HepG2 (cell line): ENCODE data around the gene SSBP4. TPM values are rescaled to one million over a fixed set of nuclear protein-coding genes. Genes with fewer than 3 reads are reported as not detected.

Source experiments
- ATAC-seq: fragments of 200-7000 bp; cut with Tn5 transposase; 3 replicates; pipeline ENCODE4 v1.9.1; 2020; ENCODE audit warnings: mild to moderate bottlenecking, moderate library complexity
- BruUV-seq: library from RNA; stranded (reverse); fragments of 400-500 nt; replicated peaks from 2 replicates; lab custom pipeline; 2021; lab: Mats Ljungman, UMichigan
- CTCF ChIA-PET: fragments of 300-600 bp; formaldehyde crosslinking; extraction: SDS; loops from one replicate; lab custom pipeline; 2021; ENCODE audit warnings: low total read pairs, inconsistent platforms, low intra/inter-chr PET ratio; lab: Yijun Ruan, JAX
- POLR2A ChIA-PET: fragments of 350-600 bp; sonication (Branson Sonifier 250); formaldehyde crosslinking; loops from one replicate; lab custom pipeline; 2020; ENCODE audit warnings: antibody characterized with exemption, inconsistent platforms; lab: Yijun Ruan, JAX
- DNase-seq: peaks from one replicate; pipeline ENCODE4 v3.0.0-alpha.2; 2015; ENCODE audit warnings: low spot score
- FAIRE-seq: peaks from 3 replicates; lab custom pipeline; 2011; peaks lifted over from hg19 to GRCh38; lab: Jason Lieb, UNC
- H2AFZ ChIP-seq: one replicate; pipeline ENCODE4 v1.6.1; 2011; ENCODE audit warnings: low read length, inconsistent platforms
- H3K27ac ChIP-seq: fragments of 300-600 bp; 3 replicates; pipeline ENCODE4 v1.8.0; 2011; ENCODE audit warnings: mixed run types, mild to moderate bottlenecking, mixed read lengths, low read length, inconsistent platforms; ENCODE audit not compliant: insufficient read depth; ENCODE audit errors: extremely low read length
- H3K27me3 ChIP-seq, 2 experiments: fragments of 200-600 bp in 1 of 2; 2 replicates in 1 of 2; 3 replicates in 1 of 2; pipeline versions ENCODE4 v1.6.0 to v1.8.0; 2011; ENCODE audit warnings: low read length in 2 of 2, mild to moderate bottlenecking in 2 of 2, moderate library complexity in 2 of 2, inconsistent platforms in 1 of 2; ENCODE audit not compliant: insufficient read depth in 2 of 2, control insufficient read depth in 1 of 2
- H3K36me3 ChIP-seq, 2 experiments: fragments of 200-600 bp in 1 of 2; replicated peaks in 1 of 2; 2 replicates in 1 of 2; 3 replicates in 1 of 2; pipeline versions ENCODE4 v1.5.1 to v1.8.0; 2011; ENCODE audit warnings: low read length in 2 of 2, inconsistent platforms in 1 of 2; ENCODE audit not compliant: insufficient read depth in 2 of 2, control insufficient read depth in 1 of 2
- H3K4me1 ChIP-seq: 2 replicates; pipeline ENCODE4 v1.5.1; 2012; ENCODE audit warnings: low read length, inconsistent platforms; ENCODE audit not compliant: insufficient read depth
- H3K4me2 ChIP-seq: 2 replicates; pipeline ENCODE4 v1.6.0; 2011; ENCODE audit warnings: low read depth, low read length, inconsistent platforms
- H3K4me3 ChIP-seq, 3 experiments: fragments of 200-600 bp in 1 of 3; sonication (generic), shearing (Covaris generic) in 1 of 3; replicated peaks in 1 of 3; 2 replicates each; pipeline ENCODE4 v1.5.1; 2011 to 2016; ENCODE audit warnings: low read length in 3 of 3, inconsistent platforms in 2 of 3, low read depth in 2 of 3, mild to moderate bottlenecking in 2 of 3, control low read depth in 1 of 3, mixed read lengths in 1 of 3; ENCODE audit not compliant: insufficient read depth in 1 of 3
- H3K79me2 ChIP-seq: one replicate; pipeline ENCODE4 v1.6.1; 2011; ENCODE audit warnings: low read length, inconsistent platforms; ENCODE audit not compliant: insufficient read depth
- H3K9ac ChIP-seq: 2 replicates; pipeline ENCODE4 v1.6.0; 2011; ENCODE audit warnings: mild to moderate bottlenecking, low read depth, low read length, inconsistent platforms; ENCODE audit not compliant: insufficient read depth
- H3K9me3 ChIP-seq: 2 replicates; pipeline ENCODE4 v1.5.1; 2012; ENCODE audit warnings: mild to moderate bottlenecking, low read length
- H4K20me1 ChIP-seq: 2 replicates; pipeline ENCODE4 v1.6.0; 2011; ENCODE audit warnings: inconsistent platforms, mild to moderate bottlenecking, low read length, moderate library complexity; ENCODE audit not compliant: insufficient read depth
- ARID5B ChIP-seq: IDR thresholded peaks from 2 replicates; pipeline ENCODE4 v1.4.0; 2020; ENCODE audit warnings: mild to moderate bottlenecking, missing genetic modification reagents
- E2F5 ChIP-seq: sonication (generic); formaldehyde crosslinking; conservative IDR thresholded peaks from 2 replicates; pipeline ENCODE4 v1.4.0; 2020; ENCODE audit warnings: missing genetic modification reagents
- FLYWCH1 ChIP-seq: sonication (generic); formaldehyde crosslinking; IDR thresholded peaks from 2 replicates; pipeline ENCODE4 v1.8.1; 2023; ENCODE audit warnings: mild to moderate bottlenecking, missing genetic modification reagents
- FOXA1 ChIP-seq, 2 experiments: fragments of 450-650 bp in 1 of 2; sonication (generic) in 1 of 2; formaldehyde crosslinking in 1 of 2; IDR thresholded peaks; 2 replicates each; pipeline versions ENCODE4 v1.4.0 to v1.6.1; 2016 to 2020; ENCODE audit warnings: missing genetic modification reagents in 1 of 2
- FOXA3 ChIP-seq: IDR thresholded peaks from 2 replicates; pipeline ENCODE4 v1.6.1; 2016; ENCODE audit warnings: missing genetic modification reagents, missing compliant biosample characterization
- KDM5B ChIP-seq: sonication (generic); formaldehyde crosslinking; IDR thresholded peaks from 2 replicates; pipeline ENCODE4 v1.4.0; 2020; ENCODE audit warnings: missing genetic modification reagents, mild to moderate bottlenecking, borderline replicate concordance
- MAFF ChIP-seq: IDR thresholded peaks from 2 replicates; pipeline ENCODE4 v1.6.1; 2011; ENCODE audit warnings: low read depth, low read length, improper control_type of control experiment
- MAFK ChIP-seq, 2 experiments: IDR thresholded peaks in 1 of 2; conservative IDR thresholded peaks in 1 of 2; 2 replicates each; pipeline ENCODE4 v1.6.1; 2011; ENCODE audit warnings: improper control_type of control experiment in 2 of 2, low read length in 2 of 2
- NFIB ChIP-seq: sonication (generic); formaldehyde crosslinking; IDR thresholded peaks from 2 replicates; pipeline ENCODE4 v1.9.0; 2021; ENCODE audit warnings: missing genetic modification reagents, mild to moderate bottlenecking, borderline replicate concordance
- YEATS2 ChIP-seq: sonication (generic); formaldehyde crosslinking; IDR thresholded peaks from 2 replicates; pipeline ENCODE4 v1.4.0; 2020; ENCODE audit warnings: missing genetic modification reagents, borderline replicate concordance
- ZFAT ChIP-seq: sonication (generic); formaldehyde crosslinking; conservative IDR thresholded peaks from 2 replicates; pipeline ENCODE4 v1.8.1; 2023; ENCODE audit warnings: missing genetic modification reagents, inconsistent platforms
- ZNF17 ChIP-seq: sonication (generic); formaldehyde crosslinking; IDR thresholded peaks from 2 replicates; pipeline ENCODE4 v1.5.0; 2020; ENCODE audit warnings: mild to moderate bottlenecking, missing genetic modification reagents
- ZNF367 ChIP-seq: sonication (generic); formaldehyde crosslinking; IDR thresholded peaks from 2 replicates; pipeline ENCODE4 v1.4.0; 2020; ENCODE audit warnings: missing genetic modification reagents, borderline replicate concordance
- ZNF484 ChIP-seq: sonication (generic); formaldehyde crosslinking; IDR thresholded peaks from 2 replicates; pipeline ENCODE4 v1.5.1; 2020; ENCODE audit warnings: mild to moderate bottlenecking, low read depth, missing genetic modification reagents, borderline replicate concordance
- ZNF616 ChIP-seq: sonication (generic); formaldehyde crosslinking; IDR thresholded peaks from 2 replicates; pipeline ENCODE4 v1.5.0; 2020; ENCODE audit warnings: low read depth, mild to moderate bottlenecking, missing genetic modification reagents
- ZNF703 ChIP-seq: sonication (generic); formaldehyde crosslinking; IDR thresholded peaks from 2 replicates; pipeline ENCODE4 v1.5.1; 2020; ENCODE audit warnings: missing genetic modification reagents, mild to moderate bottlenecking, moderate library complexity, borderline replicate concordance
- WGBS: methylation state at CpG from one replicate; pipeline ENCODE4 v1.1.6; 2017; ENCODE audit warnings: low lambda C conversion rate; 5-methylcytosine and 5-hydroxymethylcytosine counted together
- in situ Hi-C: cut with HindIII; loops from 2 replicates; pipeline ENCODE4 v1.10.0; 2017; ENCODE audit warnings: low pct_unique_long_range_greater_than_20kb; ENCODE audit not compliant: extremely low pct_ligation_motif_present
- intact Hi-C: fragments of 100-400 bp; cut with micrococcal nuclease; formaldehyde crosslinking; loops from one replicate; pipeline ENCODE4 v1.10.0; 2022; ENCODE audit not compliant: unreplicated experiment
- polyA plus RNA-seq, 8 experiments: library from polyadenylated mRNA; depleted of rRNA in 3 of 8; stranded (reverse) in 7 of 8; unstranded in 1 of 8; fragments of >200 nt; fragmentation: Illumina TruSeq in 4 of 8; extraction: Trizol in 4 of 8; gene quantifications; 2 replicates each; pipeline versions ENCODE4 v1.2.1 to v1.2.3, GENCODE V29; 2011 to 2016; ENCODE audit warnings: low read depth in 4 of 8, missing spikeins in 1 of 8, mixed read lengths in 1 of 8; ENCODE audit not compliant: insufficient read depth in 1 of 8
- total RNA-seq, 5 experiments: library from RNA; depleted of rRNA; stranded (reverse); fragments of >200 nt; fragmentation: Illumina TruSeq; extraction: Trizol; gene quantifications; 2 replicates each; pipeline ENCODE4 v1.2.3, GENCODE V29; 2016; ENCODE audit warnings: low read depth in 1 of 5

Gene SSBP4
- total and polyA plus RNA-seq, 2 of the 13 experiments (the other 11 are each of a cell fraction or from before 2014, with no cell fraction given): 20.8 to 39.5 TPM

- no peak overlapping the region for H3K4me3 ChIP-seq
- POLR2A ChIA-PET: no interaction called here
- no peak for ATAC-seq
- H3K4me1 ChIP-seq: peaks cover 62% of the 10 kb centered on the region
- no peak overlapping the region for H2AFZ ChIP-seq
- CTCF ChIA-PET: no interaction called here
- H3K27me3 ChIP-seq: peaks cover 0 to 17% of the 10 kb centered on the region in 2 experiments; a peak in 4 of 5 replicates
- H3K79me2 ChIP-seq: no peaks in the 10 kb centered on the region
- H3K9me3 ChIP-seq: no peaks in the 10 kb centered on the region
- no TSS peak for BruUV-seq
- intact Hi-C loops (no loop called here), in situ Hi-C loops (no loop called here)
- no peak for DNase-seq
- no peaks in the 10 kb centered on the region for H4K20me1 ChIP-seq
- no peak overlapping the region for H3K4me2 ChIP-seq
- H3K36me3 ChIP-seq: no peaks in the 10 kb centered on the region
- no peak for FAIRE-seq
- 18% methylated on average over 2 of the region's 6 CpGs for WGBS
- no peak overlapping the region for H3K9ac ChIP-seq
- H3K27ac ChIP-seq: no peak overlapping the region
- TF ChIP-seq MAFF: peak; percentile 52
- no peak for TF ChIP-seq YEATS2 (CRISPR knock-in tag)
- no peak for TF ChIP-seq E2F5 (CRISPR knock-in tag)
- TF ChIP-seq ARID5B: no peak
- no peak for TF ChIP-seq FLYWCH1
- no peak for TF ChIP-seq ZNF367 (CRISPR knock-in tag)
- TF ChIP-seq FOXA1 (IDR thresholded peaks at IDR 0.05): no peak
- peak; percentile 50; the same call in 1 of the 2 replicates for TF ChIP-seq FOXA1 (CRISPR knock-in tag; IDR thresholded peaks at IDR 0.05)
- TF ChIP-seq ZFAT (CRISPR knock-in tag): no peak
- TF ChIP-seq ZNF484: no peak
- no peak for TF ChIP-seq ZNF17
- TF ChIP-seq ZNF703: no peak
- no peak for TF ChIP-seq NFIB (CRISPR knock-in tag)
- peak; percentile 57 to 59 for TF ChIP-seq MAFK (conservative IDR thresholded peaks at IDR 0.05 in 1 of 2, IDR thresholded peaks at IDR 0.05 in 1 of 2; ENCODE audit: low read length in 2 of 2)
- TF ChIP-seq FOXA3 (CRISPR knock-in tag): peak; percentile 22; the same call in 1 of the 2 replicates
- TF ChIP-seq ZNF616 (CRISPR knock-in tag): no peak
- TF ChIP-seq KDM5B: no peak
Observed at GRCh38 chr19:18399008-18399407, 20.2 kb upstream of the SSBP4 start.
